GM12865 (cell line): ENCODE data around the gene DLK2.
"Not testable (repeated sequence)": the region's sequence is repeated elsewhere in the genome, so short reads cannot be mapped to it uniquely, and the experiment has no call there.

Experiments used
- DNase-seq: peaks from one replicate; pipeline ENCODE4 v3.0.0; 2010; ENCODE audit warnings: low read depth
- H3K4me3 ChIP-seq: 2 replicates; pipeline ENCODE4 v1.5.1; 2011; ENCODE audit warnings: mild to moderate bottlenecking, low read depth, low read length, control low read depth
- TF ChIP-seq, protein P1 (sequence below): IDR thresholded peaks from 2 replicates; pipeline ENCODE4 v1.5.1; 2011; ENCODE audit warnings: low read length, control low read depth, low read depth, inconsistent platforms; ENCODE audit not compliant: insufficient read depth; ENCODE audit errors: missing control alignments

The DLK2 gene

DNA sequence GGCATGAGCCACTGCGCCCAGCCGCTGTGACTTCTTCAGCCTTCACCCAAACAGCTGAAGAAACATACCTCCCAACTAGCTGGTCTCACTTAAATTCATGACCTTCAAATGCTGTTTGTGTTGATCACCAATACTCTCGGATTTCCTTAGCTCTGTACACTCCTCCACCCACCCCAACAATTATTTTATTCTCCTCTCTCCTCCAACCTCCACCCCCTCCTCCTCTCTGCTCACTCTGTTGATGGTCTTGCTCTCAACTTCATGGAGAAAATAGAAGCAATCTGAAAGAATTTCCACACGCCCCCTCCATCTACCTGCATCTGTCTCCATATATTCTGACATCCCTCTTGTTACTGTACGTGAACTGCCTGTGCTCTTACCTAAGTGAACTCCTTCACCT lies 6.6 kb upstream of the DLK2 start:
- TF ChIP-seq, protein P1, sequence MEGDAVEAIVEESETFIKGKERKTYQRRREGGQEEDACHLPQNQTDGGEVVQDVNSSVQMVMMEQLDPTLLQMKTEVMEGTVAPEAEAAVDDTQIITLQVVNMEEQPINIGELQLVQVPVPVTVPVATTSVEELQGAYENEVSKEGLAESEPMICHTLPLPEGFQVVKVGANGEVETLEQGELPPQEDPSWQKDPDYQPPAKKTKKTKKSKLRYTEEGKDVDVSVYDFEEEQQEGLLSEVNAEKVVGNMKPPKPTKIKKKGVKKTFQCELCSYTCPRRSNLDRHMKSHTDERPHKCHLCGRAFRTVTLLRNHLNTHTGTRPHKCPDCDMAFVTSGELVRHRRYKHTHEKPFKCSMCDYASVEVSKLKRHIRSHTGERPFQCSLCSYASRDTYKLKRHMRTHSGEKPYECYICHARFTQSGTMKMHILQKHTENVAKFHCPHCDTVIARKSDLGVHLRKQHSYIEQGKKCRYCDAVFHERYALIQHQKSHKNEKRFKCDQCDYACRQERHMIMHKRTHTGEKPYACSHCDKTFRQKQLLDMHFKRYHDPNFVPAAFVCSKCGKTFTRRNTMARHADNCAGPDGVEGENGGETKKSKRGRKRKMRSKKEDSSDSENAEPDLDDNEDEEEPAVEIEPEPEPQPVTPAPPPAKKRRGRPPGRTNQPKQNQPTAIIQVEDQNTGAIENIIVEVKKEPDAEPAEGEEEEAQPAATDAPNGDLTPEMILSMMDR, result no peak
- no peak for DNase-seq
- no peak overlapping the region for H3K4me3 ChIP-seq

DNA sequence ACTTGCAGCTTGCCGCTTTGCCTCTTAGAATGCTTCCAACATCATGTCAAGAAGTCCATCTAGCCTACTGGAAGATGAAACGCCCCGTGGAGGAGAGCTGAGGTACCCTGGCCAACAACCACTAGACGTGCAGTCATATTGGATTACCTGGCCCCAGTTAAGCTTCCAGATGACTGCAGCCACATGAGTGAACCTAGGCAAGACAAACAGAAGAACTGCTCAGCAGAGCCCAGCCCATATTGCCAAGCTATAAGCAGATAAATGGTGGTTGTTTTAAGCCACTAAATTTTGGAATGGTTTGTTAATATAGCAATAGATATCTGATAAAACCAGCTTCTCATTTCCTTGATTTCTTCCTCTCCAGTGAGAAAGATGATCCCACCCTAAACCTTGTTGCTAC lies 4.7 kb upstream of the DLK2 start:
- TF ChIP-seq, protein P1, result no peak
- no peak overlapping the region for H3K4me3 ChIP-seq
- DNase-seq, result no peak

DNA sequence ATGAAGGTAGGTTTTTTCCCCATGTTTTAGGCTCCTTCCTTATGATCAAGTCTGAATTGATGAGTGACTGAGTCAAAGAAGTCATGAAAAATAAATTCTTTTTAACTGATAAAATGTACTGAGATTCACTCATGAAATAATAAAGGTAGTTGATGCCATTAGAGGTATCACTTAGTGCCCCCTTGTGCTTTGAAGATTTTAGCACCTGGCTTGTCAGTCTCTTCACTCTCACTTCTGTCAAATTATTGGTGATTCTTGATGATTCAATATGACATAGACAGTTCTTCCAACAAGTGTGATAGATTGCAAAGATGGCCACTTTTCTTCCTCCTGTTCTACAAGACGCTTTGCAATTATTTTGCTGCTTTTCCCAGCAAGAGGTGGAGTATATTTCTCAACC lies 4.2 kb upstream of the DLK2 start:
- no peak for DNase-seq
- H3K4me3 ChIP-seq, result no peak overlapping the region
- TF ChIP-seq, protein P1, result no peak

- not testable (repeated sequence) for DNase-seq, H3K4me3 ChIP-seq
These were observed 2.8 kb upstream of the DLK2 start for GRCh38 chr6:43458154-43458553.

- H3K4me3 ChIP-seq, result no peak overlapping the region
- TF ChIP-seq, protein P1, result no peak
- no peak for DNase-seq
These were observed 2.3 kb upstream of the DLK2 start for GRCh38 chr6:43457643-43458042.

DNA sequence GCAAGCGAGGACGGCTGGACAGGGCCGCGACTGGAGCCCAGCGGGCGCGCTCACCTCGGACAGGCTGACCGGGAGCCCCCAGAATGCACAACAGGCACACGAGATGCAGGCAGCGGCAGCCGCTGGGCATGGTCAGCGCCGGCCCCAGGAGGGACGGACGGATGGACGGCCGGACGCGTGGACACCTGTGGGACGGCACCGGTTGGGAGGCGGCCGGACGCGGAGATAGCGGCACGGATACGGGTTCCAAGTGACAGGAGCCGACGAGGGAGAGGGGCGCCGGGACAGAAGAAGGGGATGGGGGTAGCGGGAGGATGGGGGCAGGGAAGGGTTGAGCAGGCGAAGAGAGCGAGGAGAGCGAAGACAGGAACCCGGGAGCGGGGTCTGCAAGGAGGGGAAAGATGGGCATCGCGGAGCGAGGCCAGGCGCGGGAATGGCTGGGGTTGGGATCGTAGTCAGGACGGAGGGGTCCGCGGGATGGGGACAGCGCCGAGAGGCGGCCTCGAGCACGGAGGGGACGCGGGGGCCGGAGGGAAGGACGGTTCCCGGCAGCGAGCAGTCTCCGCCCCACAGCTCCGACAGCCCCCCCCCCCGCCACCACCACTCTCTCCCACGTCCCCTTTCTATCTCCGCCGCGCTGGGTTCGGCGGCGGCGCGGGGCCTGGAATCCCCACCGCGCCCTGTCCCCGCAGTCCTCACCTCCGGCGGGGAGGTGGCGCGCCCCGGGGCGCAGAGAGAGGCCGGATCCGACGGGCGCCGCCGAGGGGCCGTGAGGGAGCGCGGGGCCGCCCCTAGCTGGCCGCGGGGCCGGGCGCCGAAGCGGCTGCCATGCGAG lies 435 bp downstream of the DLK2 start:
- peak overlapping the region; percentile 28 for H3K4me3 ChIP-seq
- DNase-seq, result peak; percentile 77
- TF ChIP-seq, protein P1, result no peak

DNA sequence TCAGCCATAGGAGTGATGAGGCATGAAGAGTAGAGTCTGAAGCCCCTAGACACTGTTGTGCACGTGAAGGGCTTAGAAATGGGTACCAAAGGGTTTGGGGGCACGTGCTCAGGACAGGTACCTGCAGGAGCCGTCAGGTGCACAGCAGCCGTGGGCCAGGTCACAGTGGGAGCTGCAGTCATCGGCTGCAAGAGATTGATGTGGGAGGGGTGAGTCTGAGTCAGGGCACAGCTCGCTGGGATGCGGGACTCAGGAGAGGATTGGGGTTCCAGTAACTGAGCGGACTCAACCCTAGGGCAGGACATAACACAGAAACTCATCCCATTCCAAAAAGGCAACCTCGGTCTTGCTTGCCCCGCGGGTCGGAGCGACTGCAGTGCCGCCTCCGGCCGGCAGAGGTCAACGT lies 1.1 kb downstream of the DLK2 start:
- no peak overlapping the region; the same call in 1 of the 2 replicates for H3K4me3 ChIP-seq
- TF ChIP-seq, protein P1, result peak; percentile 97
- DNase-seq, result no peak
